HepG2 (cell line): ENCODE measurements around the gene SUCLA2. TPM values are rescaled to one million over a fixed set of nuclear protein-coding genes. Genes with fewer than 3 reads are reported as not detected.
A peak's percentile ranks its signal among the peaks of the same experiment; 100 is the strongest.

ENCODE experiments used
- CSRNP1 ChIP-seq: sonication (generic); formaldehyde crosslinking; IDR thresholded peaks from 2 replicates; pipeline ENCODE4 v1.8.1; 2023; ENCODE audit warnings: mild to moderate bottlenecking, missing genetic modification reagents
- E2F1 ChIP-seq: sonication (generic); formaldehyde crosslinking; IDR thresholded peaks from 2 replicates; pipeline ENCODE4 v1.5.0; 2020; ENCODE audit warnings: missing genetic modification reagents
- ETS1 ChIP-seq: sonication (generic); formaldehyde crosslinking; IDR thresholded peaks from 2 replicates; pipeline ENCODE4 v1.4.0; 2020; ENCODE audit warnings: missing genetic modification reagents
- FOXK1 ChIP-seq: sonication (generic); formaldehyde crosslinking; IDR thresholded peaks from 2 replicates; pipeline ENCODE4 v1.4.0; 2020; ENCODE audit warnings: low read depth, missing genetic modification reagents, borderline replicate concordance
- NCOA1 ChIP-seq: sonication (generic); formaldehyde crosslinking; IDR thresholded peaks from 2 replicates; pipeline ENCODE4 v1.9.0; 2021; ENCODE audit warnings: missing genetic modification reagents
- RCOR2 ChIP-seq: IDR thresholded peaks from 2 replicates; pipeline ENCODE4 v1.6.1; 2016; ENCODE audit warnings: missing biosample characterization, missing genetic modification reagents
- SOX13 ChIP-seq, 3 experiments: fragments of 450-650 bp in 1 of 3; sonication (generic) in 1 of 3; formaldehyde crosslinking in 1 of 3; IDR thresholded peaks in 2 of 3; conservative IDR thresholded peaks in 1 of 3; 2 replicates each; pipeline versions ENCODE4 v1.5.0 to v1.6.1; 2016 to 2020; ENCODE audit warnings: antibody characterized with exemption in 1 of 3, mild to moderate bottlenecking in 1 of 3, missing compliant biosample characterization in 1 of 3, missing genetic modification reagents in 1 of 3, moderate library complexity in 1 of 3
- STAT5B ChIP-seq: sonication (generic); formaldehyde crosslinking; IDR thresholded peaks from 2 replicates; pipeline ENCODE4 v1.4.0; 2020; ENCODE audit warnings: missing genetic modification reagents
- THAP9 ChIP-seq: sonication (generic); formaldehyde crosslinking; IDR thresholded peaks from 2 replicates; pipeline ENCODE4; 2020; ENCODE audit warnings: missing genetic modification reagents, mild to moderate bottlenecking, borderline replicate concordance
- TRIM22 ChIP-seq: fragments of 450-650 bp; IDR thresholded peaks from 2 replicates; pipeline ENCODE4 v1.6.1; 2017
- ZHX1 ChIP-seq: sonication (generic); formaldehyde crosslinking; IDR thresholded peaks from 2 replicates; pipeline ENCODE4 v1.8.1; 2022; ENCODE audit warnings: low read depth, mild to moderate bottlenecking, missing genetic modification reagents
- ZNF446 ChIP-seq: sonication (generic); formaldehyde crosslinking; IDR thresholded peaks from 2 replicates; pipeline ENCODE4 v1.5.0; 2020; ENCODE audit warnings: mild to moderate bottlenecking, missing genetic modification reagents
- ZNF546 ChIP-seq: sonication (generic); formaldehyde crosslinking; conservative IDR thresholded peaks from 2 replicates; pipeline ENCODE4 v1.8.1; 2023; ENCODE audit warnings: mild to moderate bottlenecking, missing genetic modification reagents
- ZNF776 ChIP-seq: sonication (generic); formaldehyde crosslinking; IDR thresholded peaks from 2 replicates; pipeline ENCODE4 v1.4.0; 2020; ENCODE audit warnings: mild to moderate bottlenecking, missing genetic modification reagents
- ZNF782 ChIP-seq: sonication (generic); formaldehyde crosslinking; IDR thresholded peaks from 2 replicates; pipeline ENCODE4 v1.4.0; 2020; ENCODE audit warnings: missing genetic modification reagents, mild to moderate bottlenecking, borderline replicate concordance
- ZNF879 ChIP-seq: sonication (generic); formaldehyde crosslinking; IDR thresholded peaks from 2 replicates; pipeline ENCODE4 v1.8.1; 2023; ENCODE audit warnings: missing genetic modification reagents
- polyA plus RNA-seq, 8 experiments: library from polyadenylated mRNA; depleted of rRNA in 3 of 8; stranded (reverse) in 7 of 8; unstranded in 1 of 8; fragments of >200 nt; fragmentation: Illumina TruSeq in 4 of 8; extraction: Trizol in 4 of 8; gene quantifications; 2 replicates each; pipeline versions ENCODE4 v1.2.1 to v1.2.3, GENCODE V29; 2011 to 2016; ENCODE audit warnings: low read depth in 4 of 8, missing spikeins in 1 of 8, mixed read lengths in 1 of 8; ENCODE audit not compliant: insufficient read depth in 1 of 8
- total RNA-seq, 5 experiments: library from RNA; depleted of rRNA; stranded (reverse); fragments of >200 nt; fragmentation: Illumina TruSeq; extraction: Trizol; gene quantifications; 2 replicates each; pipeline ENCODE4 v1.2.3, GENCODE V29; 2016; ENCODE audit warnings: low read depth in 1 of 5

The SUCLA2 gene
- total and polyA plus RNA-seq, 2 of the 13 experiments (the other 11 are each of a cell fraction or from before 2014, with no cell fraction given) = 28.4 to 77.1 TPM

- TF ChIP-seq ETS1 (CRISPR knock-in tag) = no peak
- TF ChIP-seq ZNF782 (CRISPR knock-in tag) = 0 out of 2 replicates have a peak, but pooled peaks have one; percentile 43
- peak; percentile 93 for TF ChIP-seq ZNF546 (CRISPR knock-in tag)
- TF ChIP-seq ZNF446 (CRISPR knock-in tag) = no peak
- peak; percentile 69 for TF ChIP-seq RCOR2 (CRISPR knock-in tag)
- TF ChIP-seq FOXK1 (CRISPR knock-in tag) = peak; percentile 54; the same call in 1 of the 2 replicates
- peak; percentile 77; the same call in 1 of the 2 replicates for TF ChIP-seq NCOA1 (CRISPR knock-in tag)
- no peak; the same call in 1 of the 2 replicates for TF ChIP-seq CSRNP1 (CRISPR knock-in tag)
- no peak for TF ChIP-seq SOX13 (IDR thresholded peaks at IDR 0.05)
- peak in 1 of 2 experiments; percentile 15; a peak in 1 of 4 replicates for TF ChIP-seq SOX13 (CRISPR knock-in tag; conservative IDR thresholded peaks at IDR 0.05 in 1 of 2, IDR thresholded peaks at IDR 0.05 in 1 of 2)
- TF ChIP-seq THAP9 = peak; percentile 85; the same call in 1 of the 2 replicates
- TF ChIP-seq E2F1 (CRISPR knock-in tag) = peak; percentile 39; the same call in 1 of the 2 replicates
- TF ChIP-seq TRIM22 = no peak
- TF ChIP-seq ZNF776 = peak; percentile 92
- TF ChIP-seq STAT5B = no peak
- TF ChIP-seq ZHX1 (CRISPR knock-in tag) = peak; percentile 11; the same call in 1 of the 2 replicates
- no peak for TF ChIP-seq ZNF879
Measured at GRCh38 chr13:48001114-48001881, at the start of gene SUCLA2 (continued).
